ENCODE measurements around the gene PRRX2.

Gene PRRX2

GRCh38 chr9:129694243-129694646 is 28.8 kb downstream of the PRRX2 start:
- TF ChIP-seq POLR2AphosphoS5 (IDR thresholded peaks at IDR 0.05; ENCODE audit: low read depth, low read length) (no peak), TAF1 (IDR thresholded peaks at IDR 0.05; ENCODE audit: borderline replicate concordance, insufficient read depth, low read length) (no peak), REST (IDR thresholded peaks at IDR 0.05; ENCODE audit: insufficient read depth in 1 of 2, low read depth in 2 of 2, low read length in 2 of 2) (no peak)

GRCh38 chr9:129695870-129696269 is 30.4 kb downstream of the PRRX2 start:
- TF ChIP-seq SIN3A (IDR thresholded peaks at IDR 0.05; ENCODE audit: borderline replicate concordance, insufficient read depth, low read length): no peak
- TF ChIP-seq REST (IDR thresholded peaks at IDR 0.05; ENCODE audit: insufficient read depth in 1 of 2, low read depth in 2 of 2, low read length in 2 of 2): no peak

- TF ChIP-seq TAF1 (IDR thresholded peaks at IDR 0.05; ENCODE audit: borderline replicate concordance, insufficient read depth, low read length): no peak
- TF ChIP-seq REST (IDR thresholded peaks at IDR 0.05; ENCODE audit: insufficient read depth in 1 of 2, low read depth in 2 of 2, low read length in 2 of 2): no peak
- no peak for TF ChIP-seq POLR2AphosphoS5 (IDR thresholded peaks at IDR 0.05; ENCODE audit: low read depth, low read length)
- no peak for TF ChIP-seq FOXP2 (optimal IDR thresholded peaks at IDR 0.05; ENCODE audit: borderline replicate concordance, extremely low read depth, extremely low read length, insufficient read depth)
- no peak for TF ChIP-seq SIN3A (IDR thresholded peaks at IDR 0.05; ENCODE audit: borderline replicate concordance, insufficient read depth, low read length)
Measured at GRCh38 chr9:129696944-129697655, 31.7 kb downstream of the PRRX2 start.

GRCh38 chr9:129697656-129698253 is 32.3 kb downstream of the PRRX2 start:
- TF ChIP-seq SIN3A (IDR thresholded peaks at IDR 0.05; ENCODE audit: borderline replicate concordance, insufficient read depth, low read length) (no peak), TAF1 (IDR thresholded peaks at IDR 0.05; ENCODE audit: borderline replicate concordance, insufficient read depth, low read length) (no peak), POLR2AphosphoS5 (IDR thresholded peaks at IDR 0.05; ENCODE audit: low read depth, low read length) (no peak), REST (IDR thresholded peaks at IDR 0.05; ENCODE audit: insufficient read depth in 1 of 2, low read depth in 2 of 2, low read length in 2 of 2) (no peak), FOXP2 (optimal IDR thresholded peaks at IDR 0.05; ENCODE audit: borderline replicate concordance, extremely low read depth, extremely low read length, insufficient read depth) (no peak)

Measured in PFSK-1 (cell line).